ENCODE data around the gene DDX20. TPM values are rescaled to one million over a fixed set of nuclear protein-coding genes. Genes with fewer than 3 reads are reported as not detected.

The DDX20 gene
- total RNA-seq, 4 donors from 2014 or later = 9.5 to 19.9 (median 13.1) TPM

DNA sequence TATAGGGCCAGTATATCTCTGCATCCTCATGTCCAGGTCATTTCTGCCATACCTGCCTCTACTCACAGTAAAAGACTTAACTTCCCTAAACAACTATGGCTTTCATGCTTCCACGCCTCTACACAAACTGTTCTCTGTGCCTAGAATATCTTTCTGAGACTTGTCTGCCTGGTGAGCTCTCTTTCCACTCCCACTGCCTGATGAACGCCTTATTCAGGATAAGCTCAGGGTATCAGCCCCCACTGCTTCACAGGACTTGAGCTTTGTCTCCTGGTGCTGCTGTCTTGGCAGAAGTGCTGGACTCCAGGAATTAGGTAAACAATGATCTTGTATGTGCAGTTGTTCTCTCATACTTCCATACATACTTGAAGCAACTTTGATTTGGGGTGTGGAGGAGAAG is 4.8 kb upstream of the DDX20 start:
- WGBS = 44% methylated on average over 2 of the region's 2 CpGs
- Histone ChIP-seq H3K4me1 (peaks cover 7 to 20% (median 7%) of the 10 kb centered on the region in 4 donors), H3K4me3 (no peak overlapping the region), H3K36me3 (no peaks in the 10 kb centered on the region), H3K9me3 (no peaks in the 10 kb centered on the region), H3K27me3 (no peaks in the 10 kb centered on the region), H3K27ac (replicated peaks in 1 of 4) (peak overlapping the region in 1 of 4 donors; percentile 5)
- no peak for TF ChIP-seq EP300 (IDR thresholded peaks at IDR 0.05)
- no peak for TF ChIP-seq POLR2A (IDR thresholded peaks at IDR 0.05; ENCODE audit: low read depth)
- TF ChIP-seq, protein P1, sequence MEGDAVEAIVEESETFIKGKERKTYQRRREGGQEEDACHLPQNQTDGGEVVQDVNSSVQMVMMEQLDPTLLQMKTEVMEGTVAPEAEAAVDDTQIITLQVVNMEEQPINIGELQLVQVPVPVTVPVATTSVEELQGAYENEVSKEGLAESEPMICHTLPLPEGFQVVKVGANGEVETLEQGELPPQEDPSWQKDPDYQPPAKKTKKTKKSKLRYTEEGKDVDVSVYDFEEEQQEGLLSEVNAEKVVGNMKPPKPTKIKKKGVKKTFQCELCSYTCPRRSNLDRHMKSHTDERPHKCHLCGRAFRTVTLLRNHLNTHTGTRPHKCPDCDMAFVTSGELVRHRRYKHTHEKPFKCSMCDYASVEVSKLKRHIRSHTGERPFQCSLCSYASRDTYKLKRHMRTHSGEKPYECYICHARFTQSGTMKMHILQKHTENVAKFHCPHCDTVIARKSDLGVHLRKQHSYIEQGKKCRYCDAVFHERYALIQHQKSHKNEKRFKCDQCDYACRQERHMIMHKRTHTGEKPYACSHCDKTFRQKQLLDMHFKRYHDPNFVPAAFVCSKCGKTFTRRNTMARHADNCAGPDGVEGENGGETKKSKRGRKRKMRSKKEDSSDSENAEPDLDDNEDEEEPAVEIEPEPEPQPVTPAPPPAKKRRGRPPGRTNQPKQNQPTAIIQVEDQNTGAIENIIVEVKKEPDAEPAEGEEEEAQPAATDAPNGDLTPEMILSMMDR (IDR thresholded peaks at IDR 0.05) = no peak
- TF ChIP-seq POLR2AphosphoS5 (IDR thresholded peaks at IDR 0.05) = no peak
- no peak for DNase-seq (ENCODE audit: extremely low spot score)
- intact Hi-C loops (cut with DNase I) = no loop called here

DNA sequence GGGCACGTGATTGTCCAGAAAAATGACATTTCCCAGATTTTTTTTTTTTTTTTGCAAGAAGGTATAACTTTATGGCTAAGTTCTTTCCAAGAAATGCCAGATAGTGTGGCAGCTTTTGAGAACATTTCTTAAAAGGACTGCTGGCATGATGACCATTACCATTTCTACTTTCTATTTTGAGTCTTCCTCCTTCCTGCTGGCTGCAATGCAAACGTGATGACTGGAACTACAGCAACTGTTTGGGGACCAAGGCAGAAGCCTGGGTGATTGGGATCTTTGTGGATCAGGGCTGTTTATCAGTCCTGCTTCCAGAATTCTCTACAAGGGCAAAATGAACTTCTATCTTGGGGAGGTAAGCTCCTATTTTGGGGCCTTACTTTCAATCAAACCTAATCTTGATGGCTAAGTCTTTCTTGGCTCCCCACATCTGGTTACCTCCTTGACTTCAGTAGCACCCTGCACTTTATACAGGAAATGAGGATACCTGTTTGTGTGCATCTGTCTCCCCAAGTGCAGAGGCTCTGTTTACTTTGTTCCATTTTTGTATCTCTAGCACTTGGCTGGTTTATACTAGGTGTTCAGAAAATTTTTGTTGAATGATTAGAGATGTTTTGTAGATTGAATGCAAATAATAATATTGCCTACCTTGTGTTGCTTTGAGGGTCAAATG is 3.7 kb upstream of the DDX20 start:
- Histone ChIP-seq H3K4me1 (peaks cover 12 to 28% (median 16%) of the 10 kb centered on the region in 4 donors), H3K36me3 (no peaks in the 10 kb centered on the region), H3K27me3 (no peaks in the 10 kb centered on the region), H3K4me3 (no peak overlapping the region), H3K27ac (replicated peaks in 1 of 4) (no peak overlapping the region), H3K9me3 (no peaks in the 10 kb centered on the region)
- 54% methylated on average over 2 of the region's 2 CpGs for WGBS
- TF ChIP-seq, protein P1 (IDR thresholded peaks at IDR 0.05) = no peak
- no peak for TF ChIP-seq POLR2AphosphoS5 (IDR thresholded peaks at IDR 0.05)
- TF ChIP-seq POLR2A (IDR thresholded peaks at IDR 0.05; ENCODE audit: low read depth) = no peak
- TF ChIP-seq EP300 (IDR thresholded peaks at IDR 0.05) = no peak
- no peak for DNase-seq (ENCODE audit: extremely low spot score)
- intact Hi-C loops (cut with DNase I) = no loop called here

DNA sequence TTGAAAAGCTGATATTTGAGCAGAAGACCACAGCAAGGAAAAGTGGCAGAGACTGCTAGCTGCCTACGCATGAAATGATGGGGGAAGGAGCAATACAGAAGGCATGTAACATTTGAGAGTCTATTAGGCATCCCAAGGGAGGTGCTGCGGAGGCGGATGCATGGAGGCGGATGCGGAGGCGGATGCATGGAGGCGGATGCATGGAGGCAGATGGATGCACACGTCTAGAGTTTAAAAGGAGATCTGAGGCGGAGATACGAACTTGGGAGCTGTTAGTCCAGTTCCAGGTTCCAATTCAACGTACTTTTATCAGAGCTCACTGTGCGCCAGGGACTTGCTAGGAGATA is 744 bp upstream of the DDX20 start:
- no peak for DNase-seq (ENCODE audit: extremely low spot score)
- peaks cover 17 to 44% (median 24%) of the 10 kb centered on the region in 4 donors for H3K4me1 ChIP-seq
- H3K9me3 ChIP-seq = no peaks in the 10 kb centered on the region
- peaks cover 0 to 14% (median 7%) of the 10 kb centered on the region in 4 donors for H3K36me3 ChIP-seq
- H3K4me3 ChIP-seq = peak overlapping the region; percentile 73 to 87 (median 86)
- under 1% methylated on average over 12 of the region's 12 CpGs for WGBS
- intact Hi-C loops (cut with DNase I) = loop anchor here (2.0 to 5.0 kb wide), 2 partner anchors 40 to 273 kb away; no protein-coding TSS in a partner anchor
- no peaks in the 10 kb centered on the region for H3K27me3 ChIP-seq
- TF ChIP-seq POLR2A (IDR thresholded peaks at IDR 0.05; ENCODE audit: low read depth) = no peak
- peak overlapping the region; percentile 84 to 95 (median 91) for H3K27ac ChIP-seq (replicated peaks in 1 of 4)

DNA sequence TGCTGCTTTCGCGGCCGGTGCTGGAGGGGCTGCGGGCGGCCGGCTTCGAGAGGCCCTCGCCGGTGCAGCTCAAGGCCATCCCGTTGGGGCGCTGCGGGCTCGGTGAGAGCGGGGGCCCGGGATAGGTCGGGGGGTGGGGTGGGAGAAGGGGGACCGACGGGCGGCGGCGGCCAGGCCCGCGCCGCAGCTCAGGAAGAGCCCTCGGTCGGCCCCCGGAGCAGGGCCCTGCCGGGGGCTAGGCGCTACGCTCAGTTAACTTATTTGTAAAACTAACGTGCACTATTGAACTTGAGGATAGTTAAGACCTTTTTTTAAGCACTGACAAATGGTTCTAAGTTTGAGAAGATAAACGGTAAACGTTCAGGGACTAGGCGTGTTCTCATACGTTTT is 418 bp downstream of the DDX20 start:
- Histone ChIP-seq H3K27me3 (no peaks in the 10 kb centered on the region), H3K4me3 (peak overlapping the region; percentile 73 to 87 (median 86)), H3K27ac (replicated peaks in 1 of 4) (peak overlapping the region; percentile 84 to 95 (median 91)), H3K4me1 (peaks cover 17 to 35% (median 24%) of the 10 kb centered on the region in 4 donors), H3K36me3 (peaks cover 6 to 26% (median 19%) of the 10 kb centered on the region in 4 donors), H3K9me3 (no peaks in the 10 kb centered on the region)
- TF ChIP-seq POLR2AphosphoS5 (IDR thresholded peaks at IDR 0.05) (no peak), POLR2A (IDR thresholded peaks at IDR 0.05; ENCODE audit: low read depth) (no peak), EP300 (IDR thresholded peaks at IDR 0.05) (no peak)
- TF ChIP-seq, protein P1 (IDR thresholded peaks at IDR 0.05) = no peak
- 1% methylated on average over 8 of the region's 35 CpGs for WGBS
- DNase-seq (ENCODE audit: extremely low spot score) = no peak
- intact Hi-C loops (cut with DNase I) = loop anchor here (5.0 kb wide), 1 partner anchor 274 kb away; no protein-coding TSS in a partner anchor

DNA sequence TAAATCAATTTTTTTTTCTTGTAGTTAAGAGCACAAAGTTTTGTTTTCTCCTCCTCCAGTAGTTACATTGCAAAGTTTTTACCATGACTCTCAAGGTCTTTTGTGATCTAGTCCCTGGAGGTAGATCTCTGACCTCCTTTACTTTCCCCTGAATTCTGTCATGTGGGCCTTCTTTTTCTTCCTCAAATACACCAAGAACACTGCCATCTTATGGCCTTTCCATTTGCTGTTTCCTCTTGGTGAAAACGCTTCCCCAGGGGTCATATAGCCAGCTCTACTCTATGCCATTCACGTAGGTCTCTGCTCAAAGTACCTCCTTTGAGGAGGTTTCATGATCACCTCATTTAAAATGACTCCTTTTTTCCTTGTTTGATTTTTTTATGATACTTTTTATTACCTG is 2.7 kb downstream of the DDX20 start:
- no peak for TF ChIP-seq POLR2A (IDR thresholded peaks at IDR 0.05; ENCODE audit: low read depth)
- no peak for TF ChIP-seq POLR2AphosphoS5 (IDR thresholded peaks at IDR 0.05)
- TF ChIP-seq, protein P1 (IDR thresholded peaks at IDR 0.05) = no peak
- TF ChIP-seq EP300 (IDR thresholded peaks at IDR 0.05) = no peak
- no peak overlapping the region for H3K27ac ChIP-seq (replicated peaks in 1 of 4)
- WGBS = 57% methylated on average over 2 of the region's 2 CpGs
- H3K4me3 ChIP-seq = no peak overlapping the region
- H3K36me3 ChIP-seq = peaks cover 18 to 48% (median 35%) of the 10 kb centered on the region in 4 donors
- no peaks in the 10 kb centered on the region for H3K9me3 ChIP-seq
- H3K27me3 ChIP-seq = no peaks in the 10 kb centered on the region
- H3K4me1 ChIP-seq = peaks cover 17 to 33% (median 24%) of the 10 kb centered on the region in 4 donors
- no peak for DNase-seq (ENCODE audit: extremely low spot score)
- intact Hi-C loops (cut with DNase I) = loop anchor here (5.0 kb wide), 1 partner anchor 276 kb away; no protein-coding TSS in a partner anchor
